HG02588 (cell line): Measurements from ENCODE around the gene ZNF699.
"Not testable (repeated sequence)": the region's sequence is repeated elsewhere in the genome, so short reads cannot be mapped to it uniquely, and the experiment has no call there.

Experiments
- ATAC-seq: cut with Tn5 transposase; IDR thresholded peaks from one replicate; pipeline ENCODE4 v1.9.1; 2021; ENCODE audit warnings: mild to moderate bottlenecking, moderate library complexity; ENCODE audit not compliant: unreplicated experiment

ZNF699 gene

GRCh38 chr19:9289231-9289884 is 20.3 kb downstream of the ZNF699 start:
- ATAC-seq: no peak

- not testable (repeated sequence) for ATAC-seq
Measured at GRCh38 chr19:9283485-9283884, 26.2 kb downstream of the ZNF699 start.

GRCh38 chr19:9251236-9251635 is 58.4 kb downstream of the ZNF699 start:
- no peak for ATAC-seq

GRCh38 chr19:9250630-9251029 is 59.0 kb downstream of the ZNF699 start, which contains the start of gene OR7E24:
Gene OR7E24 (plus strand): TSS chr19:9250930. CDS start chr19:9251044, 114 bp downstream.
- ATAC-seq: no peak
